Erythroblast (primary cell): ENCODE measurements around the gene MELK.

Experiments
- GATA1 ChIP-seq: IDR thresholded peaks from 2 replicates; pipeline ENCODE4 v1.6.1; 2011; ENCODE audit warnings: low read depth, mild to moderate bottlenecking, control low read depth, low read length, moderate library complexity
- POLR2A ChIP-seq: IDR thresholded peaks from 2 replicates; pipeline ENCODE4 v1.6.1; 2011; ENCODE audit warnings: mild to moderate bottlenecking, low read length

GRCh38 chr9:36530224-36530623 is 42.5 kb upstream of the MELK start:
- TF ChIP-seq POLR2A: no peak
- TF ChIP-seq GATA1: no peak
